GM18519 (cell line): Measurements from ENCODE around the gene TCF19.
"Not testable (repeated sequence)": the region's sequence is repeated elsewhere in the genome, so short reads cannot be mapped to it uniquely, and the experiment has no call there.

Source experiments
- ATAC-seq: cut with Tn5 transposase; IDR thresholded peaks from one replicate; pipeline ENCODE4 v1.9.1; 2021; ENCODE audit warnings: mild to moderate bottlenecking, moderate library complexity; ENCODE audit not compliant: unreplicated experiment, low FRiP score

TCF19 gene

DNA sequence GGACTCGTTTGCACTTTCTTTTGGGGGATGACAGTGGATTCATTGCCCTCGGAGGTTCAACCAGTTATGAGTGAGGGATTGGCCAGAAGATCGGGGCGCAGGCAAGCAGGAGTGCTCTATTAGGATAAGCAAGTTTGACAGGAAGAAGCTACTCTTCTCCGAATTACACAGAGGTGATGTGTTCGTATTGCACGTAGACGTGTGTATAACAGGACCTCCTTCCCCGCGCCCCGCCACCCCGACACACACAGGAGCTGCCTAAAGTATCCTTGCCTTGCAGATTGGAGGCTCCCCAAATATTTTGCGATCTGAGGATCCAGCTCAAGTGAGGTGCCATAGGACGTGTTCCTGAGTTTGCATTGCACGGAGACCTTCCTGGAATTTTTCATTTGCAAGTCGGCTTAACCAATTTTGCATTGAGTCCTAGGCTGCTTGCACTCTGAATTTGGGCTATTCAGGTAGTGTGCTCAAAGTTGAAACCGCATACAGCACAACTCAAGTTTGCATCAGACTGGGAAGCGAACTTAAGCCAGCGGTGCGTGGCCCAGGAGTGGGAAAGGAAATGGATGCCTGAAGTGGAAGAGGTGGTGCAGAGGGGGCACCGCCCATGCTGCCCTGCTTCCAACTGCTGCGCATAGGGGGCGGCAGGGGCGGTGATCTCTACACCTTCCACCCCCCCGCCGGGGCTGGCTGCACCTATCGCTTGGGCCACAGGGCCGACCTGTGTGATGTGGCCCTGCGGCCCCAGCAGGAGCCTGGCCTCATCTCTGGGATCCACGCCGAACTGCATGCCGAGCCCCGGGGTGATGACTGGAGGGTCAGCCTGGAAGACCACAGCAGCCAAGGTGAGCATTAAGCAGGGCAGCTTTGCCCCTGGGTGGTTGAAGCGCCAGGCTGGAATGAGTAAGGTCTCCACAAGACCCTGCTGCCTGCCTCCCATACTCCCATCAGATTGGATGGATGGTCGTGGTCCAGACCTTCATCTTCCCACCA lies 770 bp downstream of the TCF19 start:
- no peak for ATAC-seq

GRCh38 chr6:31161216-31162126 lies 3.1 kb downstream of the TCF19 start:
- ATAC-seq = no peak

DNA sequence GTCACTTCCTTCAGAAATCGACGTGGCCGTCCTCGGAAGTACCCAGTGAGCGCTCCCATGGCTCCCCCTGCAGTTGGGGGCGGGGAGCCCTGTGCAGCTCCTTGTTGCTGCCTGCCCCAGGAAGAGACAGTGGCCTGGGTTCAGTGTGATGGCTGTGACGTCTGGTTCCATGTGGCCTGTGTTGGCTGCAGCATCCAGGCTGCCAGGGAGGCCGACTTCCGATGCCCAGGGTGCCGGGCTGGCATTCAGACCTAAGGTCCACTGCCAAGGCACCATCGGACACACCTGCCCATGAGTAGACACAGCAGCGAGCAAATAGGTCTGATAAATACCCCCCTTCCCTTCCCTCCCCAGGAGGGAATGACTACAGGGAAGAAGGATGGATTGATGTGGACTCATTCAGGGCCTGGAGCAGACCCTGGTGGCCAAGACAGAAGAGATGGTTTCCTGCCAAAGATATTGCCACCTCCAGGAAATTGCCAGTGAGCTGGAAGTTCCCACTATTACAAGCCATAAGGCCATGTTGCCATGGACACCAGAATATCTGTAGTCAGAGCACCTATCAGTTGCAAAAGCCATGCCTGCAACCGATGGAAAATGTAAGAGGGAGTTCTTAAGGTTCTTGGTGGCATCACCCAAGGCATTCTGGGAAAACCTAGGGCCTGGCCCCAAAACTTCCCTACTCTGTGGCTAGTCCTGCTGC lies 4.2 kb downstream of the TCF19 start:
- ATAC-seq = no peak

DNA sequence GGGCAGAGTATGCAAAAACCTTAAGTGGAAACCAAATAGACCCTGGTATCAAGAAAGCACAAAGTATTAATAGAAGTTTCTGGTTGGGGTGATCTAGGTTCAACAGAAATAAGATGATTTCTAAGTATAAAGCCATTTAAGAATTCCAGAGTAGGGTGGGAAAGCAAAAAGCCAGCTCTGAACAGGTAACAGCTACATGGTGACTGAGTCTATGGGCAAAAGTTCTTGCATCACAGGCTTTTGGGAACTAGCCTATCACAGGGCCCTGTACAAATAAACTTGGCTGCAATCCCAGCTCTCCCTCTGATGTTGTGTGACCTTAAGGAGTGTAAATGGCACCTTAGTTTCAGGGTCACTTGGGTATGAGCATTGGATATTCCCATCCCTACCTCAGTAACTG lies 5.5 kb downstream of the TCF19 start:
- ATAC-seq = no peak

- not testable (repeated sequence) for ATAC-seq
Observed at GRCh38 chr6:31164475-31165063, 6.2 kb downstream of the TCF19 start.

DNA sequence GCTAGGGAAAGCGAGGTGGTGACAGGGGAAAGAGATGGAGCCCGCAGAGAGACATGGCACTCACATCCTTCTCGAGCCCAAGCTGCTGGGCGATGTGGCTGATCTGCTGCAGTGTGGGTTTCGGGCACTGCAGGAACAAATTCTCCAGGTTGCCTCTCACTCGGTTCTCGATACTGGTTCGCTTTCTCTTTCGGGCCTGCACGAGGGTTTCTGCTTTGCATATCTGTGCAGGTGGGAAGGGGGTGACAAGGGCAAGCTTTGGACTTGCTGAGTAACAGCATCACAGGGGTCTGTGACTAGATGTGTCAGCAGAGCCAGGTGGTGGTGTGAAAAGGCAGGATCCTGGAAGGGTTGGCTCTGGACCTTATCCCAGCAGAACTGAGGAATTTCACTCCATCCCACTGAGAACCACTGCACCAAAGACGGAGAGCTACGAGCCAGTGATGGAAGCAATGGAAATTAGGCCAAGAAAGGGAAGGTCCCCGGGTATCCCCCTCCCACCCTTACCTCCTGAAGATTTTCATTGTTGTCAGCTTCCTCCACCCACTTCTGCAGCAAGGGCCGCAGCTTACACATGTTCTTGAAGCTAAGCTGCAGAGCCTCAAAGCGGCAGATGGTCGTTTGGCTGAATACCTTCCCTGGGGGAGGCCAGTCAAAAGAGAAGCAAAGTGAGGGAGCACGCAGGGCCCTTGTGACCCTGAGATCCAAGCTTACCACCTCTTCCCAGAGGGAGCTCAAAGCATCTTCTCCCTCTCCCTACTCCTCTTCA lies 6.9 kb downstream of the TCF19 start:
- not testable (repeated sequence) for ATAC-seq

- ATAC-seq = no peak
Observed at GRCh38 chr6:31165986-31166385, 7.6 kb downstream of the TCF19 start.

- ATAC-seq = no peak
Observed at GRCh38 chr6:31168606-31169005, 10.2 kb downstream of the TCF19 start.

DNA sequence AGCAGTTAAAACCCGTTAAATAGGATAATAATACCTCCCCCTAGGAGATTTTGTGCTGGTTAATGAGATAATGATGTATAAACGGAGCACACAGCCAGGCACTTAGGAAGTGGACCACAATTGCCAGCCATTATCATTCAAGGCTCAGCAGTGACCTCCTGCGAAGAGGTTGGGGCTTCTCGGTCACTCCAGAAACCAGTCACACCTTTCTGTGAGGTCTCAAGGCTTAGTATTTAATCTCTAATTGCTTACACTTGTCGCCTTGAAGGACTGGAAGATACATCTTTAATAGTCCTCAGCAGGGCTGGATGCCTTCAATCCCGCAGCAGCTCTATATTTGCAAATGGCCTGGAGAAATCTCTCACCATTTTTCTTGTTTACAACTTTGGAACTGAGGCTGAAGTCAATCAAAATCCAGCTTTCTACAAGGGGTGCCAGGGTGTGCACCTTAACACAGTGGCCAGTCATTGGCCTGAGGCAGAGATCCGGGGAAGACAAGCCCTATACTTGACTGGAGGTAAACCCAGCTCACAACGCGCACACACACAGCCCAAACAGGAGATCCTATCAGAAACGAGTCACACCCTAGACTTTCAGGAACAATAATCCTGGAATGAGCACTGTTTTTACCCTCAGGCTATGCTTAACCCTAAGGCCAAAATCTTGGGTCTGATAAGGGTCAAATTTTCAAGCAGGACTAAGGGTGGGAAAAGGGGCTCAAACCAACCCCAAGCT lies 10.9 kb downstream of the TCF19 start:
- ATAC-seq = no peak

- not testable (repeated sequence) for ATAC-seq
Observed at GRCh38 chr6:31169858-31170599, 11.6 kb downstream of the TCF19 start.

GRCh38 chr6:31170600-31170881 lies 12.2 kb downstream of the TCF19 start, which contains the start of gene POU5F1:
TSS of gene POU5F1 (minus strand) at chr6:31170682. CDS start at chr6:31170620, 62 bp downstream.
- ATAC-seq = no peak

DNA sequence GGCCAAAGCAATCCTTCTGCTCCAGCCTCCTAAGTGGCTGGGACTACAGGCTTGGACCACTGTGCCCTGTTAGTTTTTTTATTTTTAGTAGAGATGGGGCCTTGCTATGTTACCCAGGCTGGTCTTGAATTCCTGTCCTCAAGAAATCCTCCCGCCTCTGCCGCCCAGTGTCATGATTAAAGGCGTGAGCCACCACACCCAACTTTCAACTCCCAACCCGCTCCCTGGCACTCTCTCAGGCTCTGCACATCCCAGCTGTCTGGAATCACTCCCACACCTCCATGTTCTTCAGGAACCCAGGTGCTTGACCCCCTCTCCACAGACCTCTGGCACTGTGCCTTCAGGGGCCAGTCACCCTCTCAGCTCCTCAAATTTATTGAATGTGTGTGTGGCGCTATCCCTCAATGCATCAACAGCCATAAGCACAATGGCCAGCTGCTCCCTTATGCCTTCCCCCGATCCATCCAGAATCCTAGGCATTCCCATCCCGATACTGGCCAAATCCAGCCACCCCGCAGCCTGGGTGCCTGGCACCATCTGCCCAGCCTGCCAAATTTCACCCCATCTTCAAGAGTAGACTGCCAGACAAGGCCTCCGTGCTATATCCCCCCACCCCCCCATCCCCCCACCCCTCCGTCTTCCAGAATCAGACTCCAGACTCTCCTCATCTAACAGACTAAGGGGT lies 12.7 kb downstream of the TCF19 start:
- ATAC-seq = no peak

DNA sequence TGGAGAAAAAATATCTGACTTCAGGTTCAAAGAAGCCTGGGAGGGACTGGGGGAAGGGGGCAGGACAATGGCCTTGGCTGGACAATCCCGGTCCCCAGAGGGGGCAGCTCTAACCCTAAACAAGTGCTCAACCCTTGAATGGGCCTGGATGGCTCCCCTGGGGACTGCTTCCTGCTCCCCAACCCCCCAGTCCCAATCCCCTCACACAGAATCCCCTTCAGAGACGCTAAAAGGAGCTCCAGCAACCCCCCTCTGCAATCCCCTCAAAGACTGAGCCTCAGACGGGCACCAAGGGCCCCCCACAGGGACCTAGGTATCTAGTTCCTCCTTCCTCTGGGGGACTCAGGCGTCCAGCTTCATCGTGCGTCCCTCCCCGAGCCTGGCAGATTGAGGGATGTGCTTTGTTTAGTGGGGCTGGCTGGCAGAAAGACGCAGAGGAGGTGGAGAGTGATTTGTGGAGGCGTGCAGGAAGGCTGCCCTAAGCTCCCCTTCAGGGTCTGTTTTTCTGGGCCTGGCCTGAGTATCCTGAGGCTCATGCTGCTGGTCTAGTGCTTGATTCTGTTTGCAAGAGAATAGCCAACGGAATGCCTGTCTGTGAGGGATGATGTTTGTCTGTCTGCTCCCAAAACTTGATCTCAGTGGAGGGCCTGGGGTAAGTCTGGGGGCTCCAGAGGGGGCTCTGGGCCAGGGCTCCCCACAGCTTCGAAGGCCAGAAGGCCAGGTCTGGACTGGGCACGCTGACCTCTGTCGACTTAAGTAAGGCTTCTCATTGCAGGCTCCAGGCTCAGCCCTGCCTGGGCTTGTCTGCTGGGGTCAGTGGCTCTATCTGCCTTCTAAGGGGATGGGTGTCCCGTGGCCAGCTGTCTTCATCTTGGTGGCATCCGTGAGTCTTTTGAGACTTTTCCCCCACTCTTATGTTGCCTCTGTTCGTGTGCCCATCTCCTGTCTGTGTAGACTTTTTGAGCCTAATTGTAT lies 13.8 kb downstream of the TCF19 start:
- ATAC-seq = no peak

GRCh38 chr6:31172973-31173384 lies 14.6 kb downstream of the TCF19 start:
- ATAC-seq = no peak

- no peak for ATAC-seq
Observed at GRCh38 chr6:31173406-31173805, 15.0 kb downstream of the TCF19 start.

GRCh38 chr6:31174378-31174777 lies 16.0 kb downstream of the TCF19 start:
- no peak for ATAC-seq
